K562 (cell line): Measurements from ENCODE around the gene RDH8. TPM values are rescaled to one million over a fixed set of nuclear protein-coding genes. Genes with fewer than 3 reads are reported as not detected.

ENCODE experiments used
- ATAC-seq: fragments of 200-7000 bp; cut with Tn5 transposase; 3 replicates; pipeline ENCODE4 v1.9.1; 2020; ENCODE audit warnings: moderate library complexity
- BruUV-seq: library from RNA; stranded (reverse); fragments of 400-500 nt; replicated peaks from 2 replicates; lab custom pipeline; 2021; lab: Mats Ljungman, UMichigan
- CTCF ChIA-PET: fragments of 300-600 bp; formaldehyde crosslinking; extraction: SDS; loops from one replicate; lab custom pipeline; 2021; ENCODE audit warnings: low intra/inter-chr PET ratio; lab: Yijun Ruan, JAX
- POLR2A ChIA-PET: fragments of 300-600, 350-650 bp; sonication (Branson Sonifier 250); formaldehyde crosslinking; extraction: SDS; loops from one replicate; lab custom pipeline; 2021; ENCODE audit warnings: antibody characterized with exemption, inconsistent platforms; lab: Yijun Ruan, JAX
- DNase-seq, 4 experiments: peaks; one replicate each; pipeline versions ENCODE4 v3.0.0 to v3.0.0-alpha.2; 2011 to 2018; ENCODE audit warnings: low spot score in 3 of 4, mixed read lengths in 3 of 4; ENCODE audit errors: extremely low read depth in 1 of 4
- FAIRE-seq: peaks from 2 replicates; lab custom pipeline; 2011; peaks lifted over from hg19 to GRCh38; lab: Jason Lieb, UNC
- H2AFZ ChIP-seq: 2 replicates; pipeline ENCODE4 v1.6.0; 2011; ENCODE audit warnings: low read depth, low read length, control low read depth, inconsistent platforms
- H3K27ac ChIP-seq: fragments of 200-600 bp; 3 replicates; pipeline ENCODE4 v1.8.0; 2011; ENCODE audit warnings: low read depth, mild to moderate bottlenecking, control low read depth, inconsistent platforms, low read length, moderate library complexity, mixed read lengths; ENCODE audit errors: extremely low read depth
- H3K27me3 ChIP-seq, 2 experiments: fragments of 300-600 bp in 1 of 2; 2 replicates in 1 of 2; 3 replicates in 1 of 2; pipeline versions ENCODE4 v1.6.0 to v1.8.0; 2011; ENCODE audit warnings: inconsistent platforms in 2 of 2, low read length in 2 of 2, mild to moderate bottlenecking in 1 of 2, mixed read lengths in 1 of 2, moderate library complexity in 1 of 2; ENCODE audit not compliant: control insufficient read depth in 2 of 2, insufficient read depth in 2 of 2
- H3K36me3 ChIP-seq: fragments of 300-600 bp; 3 replicates; pipeline ENCODE4 v1.8.0; 2011; ENCODE audit warnings: mild to moderate bottlenecking, low read length, inconsistent platforms; ENCODE audit not compliant: control insufficient read depth, insufficient read depth
- H3K4me1 ChIP-seq, 2 experiments: fragments of 200-600 bp in 1 of 2; replicated peaks in 1 of 2; 2 replicates in 1 of 2; 3 replicates in 1 of 2; pipeline versions ENCODE4 v1.5.1 to v1.8.0; 2011; ENCODE audit warnings: inconsistent platforms in 2 of 2, low read length in 2 of 2, mild to moderate bottlenecking in 1 of 2, mixed read lengths in 1 of 2, moderate library complexity in 1 of 2; ENCODE audit not compliant: control insufficient read depth in 2 of 2, insufficient read depth in 2 of 2
- H3K4me2 ChIP-seq: 2 replicates; pipeline ENCODE4 v1.6.1; 2011; ENCODE audit warnings: low read length, control low read depth, inconsistent platforms, mixed read lengths; ENCODE audit not compliant: insufficient read depth
- H3K4me3 ChIP-seq: fragments of 200-600 bp; sonication (generic), shearing (Covaris generic); 2 replicates; pipeline ENCODE4 v1.5.1; 2016; ENCODE audit warnings: control low read depth, inconsistent platforms
- H3K79me2 ChIP-seq: fragments of 200-600 bp; 3 replicates; pipeline ENCODE4 v1.8.0; 2011; ENCODE audit warnings: low read length, inconsistent platforms; ENCODE audit not compliant: control insufficient read depth, insufficient read depth
- H3K9ac ChIP-seq, 2 experiments: 2 replicates each; pipeline versions ENCODE4 v1.6.0 to v1.6.1; 2011; ENCODE audit warnings: low read depth in 2 of 2, low read length in 2 of 2, control low read depth in 1 of 2, inconsistent platforms in 1 of 2, mild to moderate bottlenecking in 1 of 2, mixed read lengths in 1 of 2; ENCODE audit not compliant: insufficient read depth in 1 of 2
- H3K9me1 ChIP-seq: one replicate; pipeline ENCODE4 v1.6.0; 2011; ENCODE audit warnings: inconsistent platforms, mild to moderate bottlenecking, low read length, moderate library complexity; ENCODE audit not compliant: control insufficient read depth, insufficient read depth
- H3K9me3 ChIP-seq: replicated peaks from 2 replicates; pipeline ENCODE4 v1.5.1; 2011; ENCODE audit warnings: low read depth, low read length, inconsistent platforms; ENCODE audit not compliant: control insufficient read depth, insufficient read depth
- H4K20me1 ChIP-seq: replicated peaks from 2 replicates; pipeline ENCODE4 v1.6.1; 2011; ENCODE audit warnings: low read length, inconsistent platforms, mixed read lengths; ENCODE audit not compliant: control insufficient read depth, insufficient read depth
- EWSR1 ChIP-seq: fragments of 450-650 bp; IDR thresholded peaks from 2 replicates; pipeline ENCODE4 v1.6.1; 2018; ENCODE audit warnings: borderline replicate concordance, mild to moderate bottlenecking, low read depth, moderate library complexity; ENCODE audit not compliant: partially characterized antibody
- GABPA ChIP-seq: fragments of 200-800 bp; sonication (Bioruptor generic); conservative IDR thresholded peaks from 2 replicates; pipeline ENCODE4 v1.6.1; 2016; ENCODE audit warnings: low read depth, missing genetic modification characterization, missing compliant biosample characterization
- SNIP1 ChIP-seq: fragments of 450-650 bp; IDR thresholded peaks from 2 replicates; pipeline ENCODE4 v1.7.1; 2017; ENCODE audit warnings: low read depth, mild to moderate bottlenecking
- XRCC4 ChIP-seq: IDR thresholded peaks from one replicate; pipeline ENCODE4 v1.6.1; 2011; ENCODE audit not compliant: insufficient read depth, insufficient read length; ENCODE audit errors: extremely low read depth
- ZNF165 ChIP-seq: fragments of 250-450 bp; sonication (Bioruptor Pico); IDR thresholded peaks from 2 replicates; pipeline ENCODE4 v1.4.0; 2020; ENCODE audit warnings: borderline replicate concordance
- ZNF592 ChIP-seq: fragments of 450-650 bp; IDR thresholded peaks from 2 replicates; pipeline ENCODE4 v1.6.1; 2017; ENCODE audit warnings: antibody characterized with exemption, mild to moderate bottlenecking
- WGBS: fragments of 100-300 bp; shearing (Covaris generic); methylation state at CpG from one replicate; pipeline ENCODE4 v1.1.6; 2016; ENCODE audit warnings: low coverage, mixed read lengths; ENCODE audit not compliant: insufficient coverage; ENCODE audit errors: missing lambda C conversion rate; 5-methylcytosine and 5-hydroxymethylcytosine counted together
- in situ Hi-C: fragments of 300-500 bp; cut with MboI; formaldehyde crosslinking; loops from 4 replicates; pipeline ENCODE4 v1.15.0; 2018; ENCODE audit warnings: inconsistent platforms, mixed read lengths
- intact Hi-C: fragments of 100-400 bp; cut with micrococcal nuclease; formaldehyde crosslinking; loops from 2 replicates; pipeline ENCODE4 v1.14.2; 2022
- polyA plus RNA-seq, 8 experiments: library from polyadenylated mRNA; depleted of rRNA in 4 of 8; stranded (reverse) in 5 of 8; unstranded in 3 of 8; fragments of >200 nt; fragmentation: Nextera tagmentation in 2 of 8; fragmentation: Illumina TruSeq in 1 of 8; extraction: Ambion mirVana in 2 of 8; extraction: Trizol in 1 of 8; gene quantifications; 2 replicates each; pipeline versions ENCODE4 v1.2.1 to v1.2.3, GENCODE V29; 2011 to 2014; ENCODE audit warnings: inconsistent platforms in 1 of 8, missing spikeins in 1 of 8
- total RNA-seq, 7 experiments: library from RNA; depleted of rRNA in 6 of 7; stranded (reverse); fragments of >200 nt in 6 of 7; fragmentation: Illumina TruSeq in 2 of 7; extraction: Trizol in 2 of 7; gene quantifications; 2 replicates each; pipeline versions ENCODE4 v1.2.1 to v1.2.3, GENCODE V29; 2011 to 2021; ENCODE audit warnings: low replicate concordance in 1 of 7

Gene RDH8
- total and polyA plus RNA-seq, 9 of the 15 experiments (the other 6 are each of a cell fraction or from before 2014, with no cell fraction given), result not detected

- H3K36me3 ChIP-seq, result no peaks in the 10 kb centered on the region
- POLR2A ChIA-PET, result interaction anchor here (0.6 to 1.1 kb wide), 2 partner anchors 33 to 85 kb away, joined by 3 read pairs; no protein-coding TSS in a partner anchor
- FAIRE-seq (no peak), DNase-seq (no peak), ATAC-seq (no peak)
- H3K27ac ChIP-seq, result no peak overlapping the region
- no peaks in the 10 kb centered on the region; the same call in 1 of the 2 replicates for H4K20me1 ChIP-seq
- intact Hi-C loops, result no loop called here
- H3K79me2 ChIP-seq, result no peaks in the 10 kb centered on the region
- H3K9ac ChIP-seq, result no peak overlapping the region
- in situ Hi-C loops, result no loop called here
- H3K4me3 ChIP-seq, result no peak overlapping the region
- no peaks in the 10 kb centered on the region for H3K9me1 ChIP-seq
- no peak overlapping the region for H3K4me2 ChIP-seq
- H3K4me1 ChIP-seq, result peaks cover 0 to 4% of the 10 kb centered on the region in 2 experiments; a peak in 1 of 5 replicates
- BruUV-seq, result no TSS peak
- WGBS, result 1% methylated on average over 3 of the region's 3 CpGs
- H3K9me3 ChIP-seq, result no peaks in the 10 kb centered on the region
- TF ChIP-seq EWSR1, result no peak
- no peak for TF ChIP-seq GABPA
- no peak for TF ChIP-seq XRCC4
- TF ChIP-seq SNIP1, result no peak
- TF ChIP-seq ZNF592, result no peak
- TF ChIP-seq ZNF165 (CRISPR knock-in tag), result no peak
- TF ChIP-seq, all 486 proteins: peak for 0
- peaks cover 11 to 44% of the 10 kb centered on the region in 2 experiments; a peak in 4 of 5 replicates for H3K27me3 ChIP-seq
- H2AFZ ChIP-seq, result no peak overlapping the region
- CTCF ChIA-PET, result no interaction called here
Measured at GRCh38 chr19:10018263-10018662, 5.0 kb downstream of the RDH8 start.
